K562 (cell line): ENCODE results near the gene B3GNT7.

Experiments used
- FOS ChIP-seq: IDR thresholded peaks from 3 replicates; pipeline ENCODE4 v1.6.1; 2011; ENCODE audit not compliant: insufficient read length; ENCODE audit errors: extremely low read depth
- TF ChIP-seq, protein P1 (sequence below), 3 experiments: IDR thresholded peaks in 2 of 3; conservative IDR thresholded peaks in 1 of 3; 2 replicates each; pipeline ENCODE4 v1.5.1; 2011 to 2012; ENCODE audit warnings: low read length in 3 of 3, mild to moderate bottlenecking in 3 of 3, control low read depth in 2 of 3, improper control_type of control experiment in 1 of 3, inconsistent platforms in 1 of 3, low read depth in 1 of 3, mixed read lengths in 1 of 3, moderate library complexity in 1 of 3; ENCODE audit not compliant: insufficient read depth in 2 of 3
- TF ChIP-seq, protein P2 (sequence below): fragments of 200-800 bp; sonication (Bioruptor generic); IDR thresholded peaks from 2 replicates; pipeline ENCODE4 v1.6.1; 2016; ENCODE audit warnings: missing genetic modification characterization, missing compliant biosample characterization

DNA sequence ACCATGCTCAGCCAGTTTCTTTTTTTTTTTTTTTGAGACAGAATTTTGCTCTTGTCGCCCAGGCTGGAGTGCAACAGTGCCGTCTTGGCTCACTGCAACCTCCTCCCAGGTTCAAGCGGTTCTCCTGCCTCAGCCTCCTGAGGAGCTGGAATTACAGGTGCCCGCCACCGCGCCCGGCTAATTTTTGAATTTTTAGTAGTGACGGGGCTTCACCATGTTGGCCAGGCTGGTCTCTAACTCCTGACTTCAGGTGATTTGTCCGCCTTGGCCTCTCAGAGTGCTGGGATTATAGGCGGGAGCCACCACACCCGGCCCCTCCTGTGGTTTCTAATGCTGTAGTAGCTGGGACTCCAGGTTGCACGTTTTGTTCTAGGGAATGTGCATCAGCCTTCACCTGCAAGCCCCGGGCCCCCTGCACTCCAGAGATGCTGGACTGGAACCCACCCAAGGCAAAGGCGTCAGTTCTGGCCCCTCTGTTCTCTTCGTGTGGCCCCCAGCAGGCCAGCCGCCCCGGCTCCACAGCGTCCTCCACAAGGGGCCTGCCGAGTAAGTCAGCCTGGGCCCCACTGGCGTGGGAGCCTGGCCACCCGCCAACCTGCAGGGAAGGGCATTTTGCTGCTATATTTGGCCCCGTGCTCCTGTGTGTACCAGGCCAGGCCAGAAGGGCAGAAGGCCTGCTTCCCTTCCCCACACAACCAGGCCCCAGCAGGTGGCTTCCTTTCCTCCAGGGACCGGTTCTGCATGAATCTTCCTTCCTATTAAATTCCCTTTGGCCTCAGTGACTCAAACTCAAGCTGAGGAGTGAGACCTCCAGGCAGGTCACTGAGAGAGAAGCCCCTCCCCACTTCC lies 25.7 kb upstream of the B3GNT7 start:
- TF ChIP-seq, protein P1, sequence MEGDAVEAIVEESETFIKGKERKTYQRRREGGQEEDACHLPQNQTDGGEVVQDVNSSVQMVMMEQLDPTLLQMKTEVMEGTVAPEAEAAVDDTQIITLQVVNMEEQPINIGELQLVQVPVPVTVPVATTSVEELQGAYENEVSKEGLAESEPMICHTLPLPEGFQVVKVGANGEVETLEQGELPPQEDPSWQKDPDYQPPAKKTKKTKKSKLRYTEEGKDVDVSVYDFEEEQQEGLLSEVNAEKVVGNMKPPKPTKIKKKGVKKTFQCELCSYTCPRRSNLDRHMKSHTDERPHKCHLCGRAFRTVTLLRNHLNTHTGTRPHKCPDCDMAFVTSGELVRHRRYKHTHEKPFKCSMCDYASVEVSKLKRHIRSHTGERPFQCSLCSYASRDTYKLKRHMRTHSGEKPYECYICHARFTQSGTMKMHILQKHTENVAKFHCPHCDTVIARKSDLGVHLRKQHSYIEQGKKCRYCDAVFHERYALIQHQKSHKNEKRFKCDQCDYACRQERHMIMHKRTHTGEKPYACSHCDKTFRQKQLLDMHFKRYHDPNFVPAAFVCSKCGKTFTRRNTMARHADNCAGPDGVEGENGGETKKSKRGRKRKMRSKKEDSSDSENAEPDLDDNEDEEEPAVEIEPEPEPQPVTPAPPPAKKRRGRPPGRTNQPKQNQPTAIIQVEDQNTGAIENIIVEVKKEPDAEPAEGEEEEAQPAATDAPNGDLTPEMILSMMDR (IDR thresholded peaks at IDR 0.05 in 2 of 3, conservative IDR thresholded peaks at IDR 0.05 in 1 of 3; ENCODE audit: insufficient read depth in 2 of 3, low read depth in 1 of 3, low read length in 3 of 3) = no peak
- TF ChIP-seq FOS = no peak
- TF ChIP-seq, protein P2, sequence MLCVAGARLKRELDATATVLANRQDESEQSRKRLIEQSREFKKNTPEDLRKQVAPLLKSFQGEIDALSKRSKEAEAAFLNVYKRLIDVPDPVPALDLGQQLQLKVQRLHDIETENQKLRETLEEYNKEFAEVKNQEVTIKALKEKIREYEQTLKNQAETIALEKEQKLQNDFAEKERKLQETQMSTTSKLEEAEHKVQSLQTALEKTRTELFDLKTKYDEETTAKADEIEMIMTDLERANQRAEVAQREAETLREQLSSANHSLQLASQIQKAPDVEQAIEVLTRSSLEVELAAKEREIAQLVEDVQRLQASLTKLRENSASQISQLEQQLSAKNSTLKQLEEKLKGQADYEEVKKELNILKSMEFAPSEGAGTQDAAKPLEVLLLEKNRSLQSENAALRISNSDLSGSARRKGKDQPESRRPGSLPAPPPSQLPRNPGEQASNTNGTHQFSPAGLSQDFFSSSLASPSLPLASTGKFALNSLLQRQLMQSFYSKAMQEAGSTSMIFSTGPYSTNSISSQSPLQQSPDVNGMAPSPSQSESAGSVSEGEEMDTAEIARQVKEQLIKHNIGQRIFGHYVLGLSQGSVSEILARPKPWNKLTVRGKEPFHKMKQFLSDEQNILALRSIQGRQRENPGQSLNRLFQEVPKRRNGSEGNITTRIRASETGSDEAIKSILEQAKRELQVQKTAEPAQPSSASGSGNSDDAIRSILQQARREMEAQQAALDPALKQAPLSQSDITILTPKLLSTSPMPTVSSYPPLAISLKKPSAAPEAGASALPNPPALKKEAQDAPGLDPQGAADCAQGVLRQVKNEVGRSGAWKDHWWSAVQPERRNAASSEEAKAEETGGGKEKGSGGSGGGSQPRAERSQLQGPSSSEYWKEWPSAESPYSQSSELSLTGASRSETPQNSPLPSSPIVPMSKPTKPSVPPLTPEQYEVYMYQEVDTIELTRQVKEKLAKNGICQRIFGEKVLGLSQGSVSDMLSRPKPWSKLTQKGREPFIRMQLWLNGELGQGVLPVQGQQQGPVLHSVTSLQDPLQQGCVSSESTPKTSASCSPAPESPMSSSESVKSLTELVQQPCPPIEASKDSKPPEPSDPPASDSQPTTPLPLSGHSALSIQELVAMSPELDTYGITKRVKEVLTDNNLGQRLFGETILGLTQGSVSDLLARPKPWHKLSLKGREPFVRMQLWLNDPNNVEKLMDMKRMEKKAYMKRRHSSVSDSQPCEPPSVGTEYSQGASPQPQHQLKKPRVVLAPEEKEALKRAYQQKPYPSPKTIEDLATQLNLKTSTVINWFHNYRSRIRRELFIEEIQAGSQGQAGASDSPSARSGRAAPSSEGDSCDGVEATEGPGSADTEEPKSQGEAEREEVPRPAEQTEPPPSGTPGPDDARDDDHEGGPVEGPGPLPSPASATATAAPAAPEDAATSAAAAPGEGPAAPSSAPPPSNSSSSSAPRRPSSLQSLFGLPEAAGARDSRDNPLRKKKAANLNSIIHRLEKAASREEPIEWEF (CRISPR knock-in tag) = no peak
